HL-60 (cell line): Measurements from ENCODE around the gene PPP1R10.
A peak's percentile ranks its signal among the peaks of the same experiment; 100 is the strongest.

Source experiments
- DNase-seq, 2 experiments: peaks; one replicate each; pipeline ENCODE4 v3.0.0-alpha.2; 2010 to 2020; ENCODE audit warnings: low read depth in 1 of 2, low spot score in 1 of 2
- H3K27ac ChIP-seq: fragments of 250-450 bp; sonication (Bioruptor Pico); replicated peaks from 2 replicates; pipeline ENCODE4 v1.5.1; 2020; ENCODE audit warnings: mild to moderate bottlenecking, moderate library complexity
- H3K27me3 ChIP-seq: fragments of 250-450 bp; sonication (Bioruptor Pico); 2 replicates; pipeline ENCODE4 v1.5.1; 2021; ENCODE audit warnings: mild to moderate bottlenecking, moderate library complexity; ENCODE audit not compliant: insufficient read depth, poor library complexity, severe bottlenecking
- H3K4me3 ChIP-seq: replicated peaks from 2 replicates; pipeline ENCODE4 v1.5.1; 2011; ENCODE audit warnings: mild to moderate bottlenecking, control low read depth, low read length; ENCODE audit not compliant: insufficient read depth
- CTCF ChIP-seq: IDR thresholded peaks from one replicate; pipeline ENCODE4 v1.5.1; 2011; ENCODE audit warnings: low read length, control low read depth, inconsistent platforms; ENCODE audit not compliant: insufficient read depth
- GABPA ChIP-seq: IDR thresholded peaks from 2 replicates; pipeline ENCODE4 v1.6.1; 2012; ENCODE audit warnings: low read depth
- POLR2AphosphoS5 ChIP-seq: IDR thresholded peaks from 2 replicates; pipeline ENCODE4 v1.6.1; 2012; ENCODE audit warnings: low read depth
- REST ChIP-seq: IDR thresholded peaks from 2 replicates; pipeline ENCODE4 v1.6.1; 2012; ENCODE audit warnings: low read depth; ENCODE audit not compliant: insufficient replicate concordance
- SPI1 ChIP-seq: IDR thresholded peaks from 2 replicates; pipeline ENCODE4 v1.6.1; 2012; ENCODE audit warnings: low read depth, mild to moderate bottlenecking, borderline replicate concordance

PPP1R10 gene

GRCh38 chr6:30570740-30571074, 46.3 kb downstream of the PPP1R10 start:
- H3K27ac ChIP-seq: peak overlapping the region; percentile 95
- peak; percentile 40 to 44 for DNase-seq

GRCh38 chr6:30570263-30570662, 46.8 kb downstream of the PPP1R10 start:
- TF ChIP-seq REST (no peak), GABPA (no peak), SPI1 (no peak), POLR2AphosphoS5 (no peak), CTCF (no peak)
- DNase-seq: no peak
- Histone ChIP-seq H3K27ac (no peak overlapping the region), H3K27me3 (no peaks in the 10 kb centered on the region), H3K4me3 (peak overlapping the region; percentile 89)

More at GRCh38 chr6:30570740-30571074, 46.3 kb downstream of the PPP1R10 start:
- H3K4me3 ChIP-seq: peak overlapping the region; percentile 89
- no peaks in the 10 kb centered on the region for H3K27me3 ChIP-seq
- TF ChIP-seq POLR2AphosphoS5 (no peak), GABPA (no peak), CTCF (no peak), SPI1 (no peak), REST (no peak)

- DNase-seq: no peak
- Histone ChIP-seq H3K27ac (no peak overlapping the region), H3K4me3 (no peak overlapping the region), H3K27me3 (no peaks in the 10 kb centered on the region)
- no peak for TF ChIP-seq POLR2AphosphoS5
- no peak for TF ChIP-seq REST
- no peak for TF ChIP-seq GABPA
- TF ChIP-seq SPI1: no peak
- TF ChIP-seq CTCF: no peak
Observed at GRCh38 chr6:30568245-30568644, 48.8 kb downstream of the PPP1R10 start.
